ENCODE measurements around the gene ITGB1. TPM values are rescaled to one million over a fixed set of nuclear protein-coding genes. Genes with fewer than 3 reads are reported as not detected.
"Not testable (repeated sequence)": the region's sequence is repeated elsewhere in the genome, so short reads cannot be mapped to it uniquely, and the experiment has no call there.

ITGB1 gene
- total and polyA plus RNA-seq, 2 experiments from 2014 or later: 317 to 439 TPM

GRCh38 chr10:32911285-32912016, 46.6 kb downstream of the ITGB1 start (continued):
- TF ChIP-seq ZNF462 (CRISPR knock-in tag; IDR thresholded peaks at IDR 0.05) (no peak), EZH2 (IDR thresholded peaks at IDR 0.05; ENCODE audit: low read depth, unreplicated experiment) (no peak), ZNF331 (CRISPR knock-in tag; IDR thresholded peaks at IDR 0.05; ENCODE audit: low read depth) (no peak), JUNB (IDR thresholded peaks at IDR 0.05; ENCODE audit: unreplicated experiment) (no peak)

DNA sequence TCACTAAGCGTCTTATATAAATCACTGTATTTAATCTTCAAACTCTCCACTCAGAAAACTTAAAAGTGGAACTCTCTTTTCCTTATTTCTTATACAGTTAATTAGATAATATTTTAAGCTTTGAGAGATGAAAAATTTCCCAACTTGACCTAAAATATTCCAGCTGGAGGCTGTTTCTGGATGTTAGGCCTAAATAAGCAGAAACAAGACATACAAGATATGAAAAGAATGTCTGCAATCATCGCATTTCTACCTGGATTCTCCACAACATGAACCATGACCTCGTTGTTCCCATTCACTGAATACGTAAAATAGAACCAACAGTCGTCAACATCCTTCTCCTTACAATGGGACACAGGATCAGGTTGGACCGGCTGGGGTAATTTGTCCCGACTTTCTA, 48.1 kb downstream of the ITGB1 start:
- not testable (repeated sequence) for H3K4me3 ChIP-seq; H3K27me3 ChIP-seq (ENCODE audit: insufficient read depth); H2AFZ ChIP-seq; H3K27me3 Mint-ChIP-seq (ENCODE audit: insufficient read depth, low read depth, poor library complexity); ATAC-seq; H3F3A ChIP-seq (replicated peaks; ENCODE audit: low read depth); H3K9me2 ChIP-seq (ENCODE audit: insufficient read depth); H3K4me3 Mint-ChIP-seq; H3K9me3 Mint-ChIP-seq; H3K27ac Mint-ChIP-seq; H3K4me2 ChIP-seq; H4K20me1 ChIP-seq (replicated peaks; ENCODE audit: insufficient read depth); H3K27ac ChIP-seq (ENCODE audit: low read depth); DNase-seq (ENCODE audit: low spot score); H3K4me1 Mint-ChIP-seq; H3K4me1 ChIP-seq (ENCODE audit: insufficient read depth)
- peaks cover 19% of the 10 kb centered on the region for H3K79me2 ChIP-seq (replicated peaks; ENCODE audit: insufficient read depth)
- H3K36me3 ChIP-seq (ENCODE audit: insufficient read depth): peaks cover 66% of the 10 kb centered on the region
- H3K36me3 Mint-ChIP-seq (ENCODE audit: low read depth): peaks cover 87% of the 10 kb centered on the region
